GM12892 (cell line): ENCODE results near the gene VPS45.

Source experiments
- DNase-seq: peaks from one replicate; pipeline ENCODE4 v3.0.0; 2011; ENCODE audit not compliant: insufficient read length
- FAIRE-seq: peaks from 2 replicates; lab custom pipeline; 2011; peaks lifted over from hg19 to GRCh38; lab: Jason Lieb, UNC
- POLR2A ChIP-seq: IDR thresholded peaks from 2 replicates; pipeline ENCODE4 v1.6.1; 2011; ENCODE audit warnings: low read depth, low read length, control low read depth
- POLR2AphosphoS5 ChIP-seq: IDR thresholded peaks from 2 replicates; pipeline ENCODE4 v1.6.1; 2011; ENCODE audit warnings: low read depth, low read length, control low read depth
- TAF1 ChIP-seq: IDR thresholded peaks from 2 replicates; pipeline ENCODE4 v1.6.1; 2011; ENCODE audit warnings: low read depth, mild to moderate bottlenecking, control low read depth, low read length, borderline replicate concordance

VPS45 gene

GRCh38 chr1:150186789-150187559, 119.4 kb downstream of the VPS45 start:
- DNase-seq: no peak
- TF ChIP-seq POLR2A (no peak), POLR2AphosphoS5 (no peak), TAF1 (no peak)
- FAIRE-seq: no peak

GRCh38 chr1:150187560-150187931, 120.0 kb downstream of the VPS45 start:
- DNase-seq: no peak
- FAIRE-seq: no peak
- TF ChIP-seq POLR2A (no peak), TAF1 (no peak), POLR2AphosphoS5 (no peak)

- FAIRE-seq: no peak
- TF ChIP-seq POLR2A (no peak), TAF1 (no peak), POLR2AphosphoS5 (no peak)
- DNase-seq: no peak
Measured at GRCh38 chr1:150192012-150192411, 124.4 kb downstream of the VPS45 start.

GRCh38 chr1:150194381-150195031, 126.9 kb downstream of the VPS45 start:
- no peak for TF ChIP-seq POLR2AphosphoS5
- TF ChIP-seq TAF1: no peak
- no peak for TF ChIP-seq POLR2A
- FAIRE-seq (no peak), DNase-seq (no peak)
